ENCODE results near the gene RALGAPA2.

GRCh38 chr20:20505554-20505953 is 206.9 kb downstream of the RALGAPA2 start:
- no peak for TF ChIP-seq CTCF (IDR thresholded peaks at IDR 0.05)
- no peak for TF ChIP-seq MAX (IDR thresholded peaks at IDR 0.05)
- TF ChIP-seq NR3C1 (IDR thresholded peaks at IDR 0.05): no peak
- no peak for TF ChIP-seq POLR2A (IDR thresholded peaks at IDR 0.05; ENCODE audit: low read length)
- no peak for TF ChIP-seq RAD21 (conservative IDR thresholded peaks at IDR 0.05 in 1 of 2, IDR thresholded peaks at IDR 0.05 in 1 of 2)
- no peak for TF ChIP-seq EHMT2 (IDR thresholded peaks at IDR 0.05; ENCODE audit: low read depth)
- no peak for TF ChIP-seq EP300 (IDR thresholded peaks at IDR 0.05)
- no peak for TF ChIP-seq FOXS1 (CRISPR knock-in tag; IDR thresholded peaks at IDR 0.05)
